GM13976 (cell line): ENCODE data around the gene SH3RF1.
A peak's percentile ranks its signal among the peaks of the same experiment; 100 is the strongest.
"Not testable (repeated sequence)": the region's sequence is repeated elsewhere in the genome, so short reads cannot be mapped to it uniquely, and the experiment has no call there.

Source experiments
- DNase-seq: peaks from one replicate; pipeline ENCODE4 v3.0.0; 2012; ENCODE audit warnings: low spot score
- CTCF ChIP-seq: IDR thresholded peaks from 2 replicates; pipeline ENCODE4 v1.5.1; 2012; ENCODE audit warnings: borderline replicate concordance, mild to moderate bottlenecking; ENCODE audit not compliant: insufficient read depth; ENCODE audit errors: extremely low read depth, missing control alignments, control extremely low read depth
- in situ Hi-C: fragments of 300-500 bp; cut with MboI; formaldehyde crosslinking; loops from one replicate; pipeline ENCODE4 v1.12.0; 2022; ENCODE audit warnings: low sequenced_read_pairs, mixed read lengths, inconsistent platforms; ENCODE audit not compliant: unreplicated experiment

Gene SH3RF1

GRCh38 chr4:169309326-169309967 lies 38.7 kb upstream of the SH3RF1 start:
- in situ Hi-C loops = no loop called here
- DNase-seq = no peak
- TF ChIP-seq CTCF = no peak

- in situ Hi-C loops = no loop called here
Measured at GRCh38 chr4:169307576-169307975, 36.8 kb upstream of the SH3RF1 start.

GRCh38 chr4:169305651-169306050 lies 34.9 kb upstream of the SH3RF1 start:
- DNase-seq = no peak
- TF ChIP-seq CTCF = no peak
- in situ Hi-C loops = no loop called here

More at GRCh38 chr4:169307576-169307975, 36.8 kb upstream of the SH3RF1 start:
- TF ChIP-seq CTCF = no peak
- DNase-seq = no peak

- in situ Hi-C loops = no loop called here
- no peak for TF ChIP-seq CTCF
- no peak for DNase-seq
Measured at GRCh38 chr4:169305173-169305572, 34.4 kb upstream of the SH3RF1 start.

- DNase-seq = peak; percentile 31
- in situ Hi-C loops = no loop called here
- TF ChIP-seq CTCF = no peak
Measured at GRCh38 chr4:169295822-169296221, 25.1 kb upstream of the SH3RF1 start.

GRCh38 chr4:169293343-169294176 lies 22.8 kb upstream of the SH3RF1 start:
- TF ChIP-seq CTCF = no peak
- in situ Hi-C loops = no loop called here
- peak; percentile 49 for DNase-seq

GRCh38 chr4:169287983-169288382 lies 17.2 kb upstream of the SH3RF1 start:
- in situ Hi-C loops, DNase-seq: not testable (repeated sequence)
